HepG2 (cell line): ENCODE measurements around the gene SIGMAR1. TPM values are rescaled to one million over a fixed set of nuclear protein-coding genes. Genes with fewer than 3 reads are reported as not detected.
A peak's percentile ranks its signal among the peaks of the same experiment; 100 is the strongest.

Source experiments
- ATAC-seq: fragments of 200-7000 bp; cut with Tn5 transposase; 3 replicates; pipeline ENCODE4 v1.9.1; 2020; ENCODE audit warnings: mild to moderate bottlenecking, moderate library complexity
- BruUV-seq: library from RNA; stranded (reverse); fragments of 400-500 nt; replicated peaks from 2 replicates; lab custom pipeline; 2021; lab: Mats Ljungman, UMichigan
- CTCF ChIA-PET: fragments of 300-600 bp; formaldehyde crosslinking; extraction: SDS; loops from one replicate; lab custom pipeline; 2021; ENCODE audit warnings: low total read pairs, inconsistent platforms, low intra/inter-chr PET ratio; lab: Yijun Ruan, JAX
- POLR2A ChIA-PET: fragments of 350-600 bp; sonication (Branson Sonifier 250); formaldehyde crosslinking; loops from one replicate; lab custom pipeline; 2020; ENCODE audit warnings: antibody characterized with exemption, inconsistent platforms; lab: Yijun Ruan, JAX
- DNase-seq: peaks from one replicate; pipeline ENCODE4 v3.0.0-alpha.2; 2015; ENCODE audit warnings: low spot score
- FAIRE-seq: peaks from 3 replicates; lab custom pipeline; 2011; peaks lifted over from hg19 to GRCh38; lab: Jason Lieb, UNC
- H2AFZ ChIP-seq: one replicate; pipeline ENCODE4 v1.6.1; 2011; ENCODE audit warnings: low read length, inconsistent platforms
- H3K27ac ChIP-seq: fragments of 300-600 bp; 3 replicates; pipeline ENCODE4 v1.8.0; 2011; ENCODE audit warnings: mixed run types, mild to moderate bottlenecking, mixed read lengths, low read length, inconsistent platforms; ENCODE audit not compliant: insufficient read depth; ENCODE audit errors: extremely low read length
- H3K27me3 ChIP-seq, 2 experiments: fragments of 200-600 bp in 1 of 2; 2 replicates in 1 of 2; 3 replicates in 1 of 2; pipeline versions ENCODE4 v1.6.0 to v1.8.0; 2011; ENCODE audit warnings: low read length in 2 of 2, mild to moderate bottlenecking in 2 of 2, moderate library complexity in 2 of 2, inconsistent platforms in 1 of 2; ENCODE audit not compliant: insufficient read depth in 2 of 2, control insufficient read depth in 1 of 2
- H3K36me3 ChIP-seq, 2 experiments: fragments of 200-600 bp in 1 of 2; replicated peaks in 1 of 2; 2 replicates in 1 of 2; 3 replicates in 1 of 2; pipeline versions ENCODE4 v1.5.1 to v1.8.0; 2011; ENCODE audit warnings: low read length in 2 of 2, inconsistent platforms in 1 of 2; ENCODE audit not compliant: insufficient read depth in 2 of 2, control insufficient read depth in 1 of 2
- H3K4me1 ChIP-seq: 2 replicates; pipeline ENCODE4 v1.5.1; 2012; ENCODE audit warnings: low read length, inconsistent platforms; ENCODE audit not compliant: insufficient read depth
- H3K4me2 ChIP-seq: 2 replicates; pipeline ENCODE4 v1.6.0; 2011; ENCODE audit warnings: low read depth, low read length, inconsistent platforms
- H3K4me3 ChIP-seq, 3 experiments: fragments of 200-600 bp in 1 of 3; sonication (generic), shearing (Covaris generic) in 1 of 3; replicated peaks in 1 of 3; 2 replicates each; pipeline ENCODE4 v1.5.1; 2011 to 2016; ENCODE audit warnings: low read length in 3 of 3, inconsistent platforms in 2 of 3, low read depth in 2 of 3, mild to moderate bottlenecking in 2 of 3, control low read depth in 1 of 3, mixed read lengths in 1 of 3; ENCODE audit not compliant: insufficient read depth in 1 of 3
- H3K79me2 ChIP-seq: one replicate; pipeline ENCODE4 v1.6.1; 2011; ENCODE audit warnings: low read length, inconsistent platforms; ENCODE audit not compliant: insufficient read depth
- H3K9ac ChIP-seq: 2 replicates; pipeline ENCODE4 v1.6.0; 2011; ENCODE audit warnings: mild to moderate bottlenecking, low read depth, low read length, inconsistent platforms; ENCODE audit not compliant: insufficient read depth
- H3K9me3 ChIP-seq: 2 replicates; pipeline ENCODE4 v1.5.1; 2012; ENCODE audit warnings: mild to moderate bottlenecking, low read length
- H4K20me1 ChIP-seq: 2 replicates; pipeline ENCODE4 v1.6.0; 2011; ENCODE audit warnings: inconsistent platforms, mild to moderate bottlenecking, low read length, moderate library complexity; ENCODE audit not compliant: insufficient read depth
- BCLAF1 ChIP-seq: fragments of 450-650 bp; IDR thresholded peaks from 2 replicates; pipeline ENCODE4 v1.6.1; 2017; ENCODE audit warnings: mild to moderate bottlenecking
- KLF16 ChIP-seq, 2 experiments: sonication (generic) in 1 of 2; formaldehyde crosslinking in 1 of 2; IDR thresholded peaks; 2 replicates each; pipeline versions ENCODE4 v1.6.1 to v1.8.0; 2016 to 2023; ENCODE audit warnings: missing genetic modification reagents in 2 of 2, missing compliant biosample characterization in 1 of 2
- SNAI1 ChIP-seq: sonication (generic); formaldehyde crosslinking; IDR thresholded peaks from 2 replicates; pipeline ENCODE4 v1.5.0; 2020; ENCODE audit warnings: mild to moderate bottlenecking, missing genetic modification reagents, borderline replicate concordance
- ZBTB3 ChIP-seq: sonication (generic); formaldehyde crosslinking; IDR thresholded peaks from 2 replicates; pipeline ENCODE4 v1.4.0; 2020; ENCODE audit warnings: low read depth, mild to moderate bottlenecking, moderate library complexity, missing genetic modification reagents, borderline replicate concordance
- ZBTB38 ChIP-seq: sonication (generic); formaldehyde crosslinking; IDR thresholded peaks from 2 replicates; pipeline ENCODE4 v1.5.1; 2020; ENCODE audit warnings: mild to moderate bottlenecking, missing genetic modification reagents
- WGBS: methylation state at CpG from one replicate; pipeline ENCODE4 v1.1.6; 2017; ENCODE audit warnings: low lambda C conversion rate; 5-methylcytosine and 5-hydroxymethylcytosine counted together
- in situ Hi-C: cut with HindIII; loops from 2 replicates; pipeline ENCODE4 v1.10.0; 2017; ENCODE audit warnings: low pct_unique_long_range_greater_than_20kb; ENCODE audit not compliant: extremely low pct_ligation_motif_present
- intact Hi-C: fragments of 100-400 bp; cut with micrococcal nuclease; formaldehyde crosslinking; loops from one replicate; pipeline ENCODE4 v1.10.0; 2022; ENCODE audit not compliant: unreplicated experiment
- polyA plus RNA-seq, 8 experiments: library from polyadenylated mRNA; depleted of rRNA in 3 of 8; stranded (reverse) in 7 of 8; unstranded in 1 of 8; fragments of >200 nt; fragmentation: Illumina TruSeq in 4 of 8; extraction: Trizol in 4 of 8; gene quantifications; 2 replicates each; pipeline versions ENCODE4 v1.2.1 to v1.2.3, GENCODE V29; 2011 to 2016; ENCODE audit warnings: low read depth in 4 of 8, missing spikeins in 1 of 8, mixed read lengths in 1 of 8; ENCODE audit not compliant: insufficient read depth in 1 of 8
- total RNA-seq, 5 experiments: library from RNA; depleted of rRNA; stranded (reverse); fragments of >200 nt; fragmentation: Illumina TruSeq; extraction: Trizol; gene quantifications; 2 replicates each; pipeline ENCODE4 v1.2.3, GENCODE V29; 2016; ENCODE audit warnings: low read depth in 1 of 5
- TF ChIP-seq, protein P1 (sequence below): sonication (generic); formaldehyde crosslinking; IDR thresholded peaks from 2 replicates; pipeline ENCODE4 v1.4.0; 2020; ENCODE audit warnings: mild to moderate bottlenecking, missing genetic modification reagents

Gene SIGMAR1
- total and polyA plus RNA-seq, 2 of the 13 experiments (the other 11 are each of a cell fraction or from before 2014, with no cell fraction given) = 38.9 to 60.8 TPM

DNA sequence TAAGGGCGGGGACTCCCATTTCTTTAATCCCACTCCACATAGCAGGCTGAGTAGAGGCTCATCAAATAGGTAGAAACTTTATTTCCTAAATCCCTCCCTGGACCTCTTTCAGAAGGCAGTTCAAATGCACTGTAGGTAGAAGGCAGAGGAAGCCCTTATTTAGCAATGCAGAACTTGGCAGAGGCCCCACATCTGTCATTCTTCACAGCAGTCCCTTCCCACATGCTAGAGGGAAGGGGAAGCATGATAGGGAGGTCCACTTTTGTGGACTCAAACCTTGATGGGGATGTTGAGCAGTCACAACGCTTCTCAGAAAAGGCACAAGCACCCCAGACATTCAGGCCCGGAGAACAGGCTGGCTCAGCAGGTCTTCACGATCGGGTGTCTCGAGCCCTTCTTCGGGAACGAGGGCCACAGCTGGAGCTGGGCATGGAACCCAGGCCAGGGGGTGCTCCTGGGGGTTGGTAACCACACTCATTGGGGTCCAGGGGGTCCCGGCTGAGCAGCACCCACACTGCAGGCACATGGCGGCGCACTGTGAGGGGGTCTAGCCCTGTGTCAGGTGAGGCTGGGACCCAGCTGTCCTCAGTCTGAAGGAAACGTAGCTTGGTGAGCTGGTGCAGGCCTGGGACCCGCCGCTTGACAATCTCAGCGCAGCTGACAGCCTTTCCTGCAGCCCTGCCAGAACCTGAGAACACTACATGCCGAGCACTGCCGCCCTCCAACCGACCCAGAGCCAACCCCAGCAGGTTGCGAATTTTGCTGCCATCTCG, 27.0 kb downstream of the SIGMAR1 start (continued):
- no peak for TF ChIP-seq SNAI1 (CRISPR knock-in tag)
- no peak for TF ChIP-seq ZBTB3 (CRISPR knock-in tag)
- 0 out of 2 replicates have a peak, but pooled peaks have one; percentile 41 for TF ChIP-seq ZBTB38 (CRISPR knock-in tag)
- TF ChIP-seq, protein P1, sequence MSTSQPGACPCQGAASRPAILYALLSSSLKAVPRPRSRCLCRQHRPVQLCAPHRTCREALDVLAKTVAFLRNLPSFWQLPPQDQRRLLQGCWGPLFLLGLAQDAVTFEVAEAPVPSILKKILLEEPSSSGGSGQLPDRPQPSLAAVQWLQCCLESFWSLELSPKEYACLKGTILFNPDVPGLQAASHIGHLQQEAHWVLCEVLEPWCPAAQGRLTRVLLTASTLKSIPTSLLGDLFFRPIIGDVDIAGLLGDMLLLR (CRISPR knock-in tag) = no peak

DNA sequence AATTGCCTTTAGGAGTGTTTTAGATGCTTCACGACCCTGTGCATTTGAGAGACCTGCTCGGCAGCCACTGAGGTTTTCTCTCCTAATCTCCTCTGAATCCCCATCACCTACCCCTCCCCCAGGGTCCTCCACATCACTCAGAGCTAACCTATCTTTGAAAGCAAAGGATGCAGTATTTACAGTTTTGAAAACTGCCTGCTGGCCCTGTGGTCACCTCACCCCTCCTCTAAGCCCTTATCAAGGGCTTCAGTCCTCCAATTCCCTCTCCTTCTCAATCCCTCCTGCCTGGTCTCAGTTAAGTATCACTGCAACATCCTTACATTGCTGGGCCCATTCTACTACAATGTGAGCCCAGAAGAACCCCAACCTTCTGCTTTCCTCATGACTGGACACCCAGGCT, 30.3 kb downstream of the SIGMAR1 start:
- H3K9me3 ChIP-seq = no peaks in the 10 kb centered on the region
- H3K9ac ChIP-seq = no peak overlapping the region
- BruUV-seq = no TSS peak
- POLR2A ChIA-PET = interaction anchor here (0.6 to 1.5 kb wide), 4 partner anchors 26 to 39 kb away, joined by 3 to 5 read pairs (median 4); partner anchors contain the start of genes GALT and SIGMAR1
- peaks cover 6% of the 10 kb centered on the region for H3K79me2 ChIP-seq
- 17% methylated on average over 2 of the region's 2 CpGs for WGBS
- in situ Hi-C loops = no loop called here
- H2AFZ ChIP-seq = no peak overlapping the region
- no peak overlapping the region for H3K27ac ChIP-seq
- no peaks in the 10 kb centered on the region for H3K36me3 ChIP-seq
- H3K27me3 ChIP-seq = no peaks in the 10 kb centered on the region
- intact Hi-C loops = no loop called here
- ATAC-seq (no peak), FAIRE-seq (no peak), DNase-seq (no peak)
- no peak overlapping the region; the same call in 1 of the 2 replicates for H3K4me2 ChIP-seq
- no peak overlapping the region for H3K4me3 ChIP-seq
- H3K4me1 ChIP-seq = peaks cover 27% of the 10 kb centered on the region
- TF ChIP-seq BCLAF1 = no peak
- 0 out of 4 replicates have a peak, but pooled peaks of 1 of the 2 experiments have one; percentile 2 for TF ChIP-seq KLF16 (CRISPR knock-in tag; IDR thresholded peaks at IDR 0.05)
- CTCF ChIA-PET = no interaction called here
- no peaks in the 10 kb centered on the region; the same call in 1 of the 2 replicates for H4K20me1 ChIP-seq
